ENCODE results near the gene SPTLC1.

SPTLC1 gene

DNA sequence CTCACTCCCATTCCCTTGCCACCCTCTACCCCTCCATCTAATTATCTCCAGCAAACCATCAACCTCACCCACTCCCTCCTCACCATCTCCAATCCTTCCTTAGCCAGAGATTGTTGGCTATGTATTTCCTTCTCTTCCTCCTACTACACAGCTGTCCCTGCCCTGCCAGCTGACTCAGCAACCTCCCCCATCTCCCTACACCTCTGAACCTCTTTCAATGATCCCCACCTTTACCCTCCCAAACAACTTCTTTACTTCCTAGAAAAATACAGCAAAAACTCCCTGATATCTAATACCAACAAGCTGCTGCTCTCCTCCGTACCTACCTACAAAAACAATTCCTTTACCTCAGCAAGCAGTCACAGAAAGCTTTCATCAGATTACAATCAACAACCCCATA lies 37.3 kb downstream of the SPTLC1 start:
- no peak for DNase-seq

- no peak for DNase-seq
Observed at GRCh38 chr9:92071634-92072033, 43.6 kb downstream of the SPTLC1 start.

DNA sequence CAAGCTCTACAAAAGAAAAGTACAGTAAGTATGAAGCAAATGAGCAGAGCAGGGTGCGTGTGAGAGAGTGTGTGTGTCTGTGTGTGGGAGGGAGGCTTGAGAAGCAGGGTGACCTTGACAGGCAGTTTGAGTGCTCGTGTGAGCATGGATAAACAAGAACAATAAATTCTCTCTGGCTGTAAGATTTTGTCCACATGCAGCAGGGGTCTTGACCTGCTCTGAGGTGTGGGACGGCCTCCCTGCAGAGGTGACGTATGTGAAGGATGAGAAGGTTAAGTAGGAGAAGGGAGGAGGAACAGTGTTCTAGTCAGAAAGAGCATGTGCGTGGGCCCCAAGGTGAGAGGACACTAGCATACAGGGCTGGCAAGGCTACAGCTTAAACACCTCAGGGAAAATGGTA lies 49.0 kb downstream of the SPTLC1 start:
- no peak for DNase-seq

GRCh38 chr9:92064711-92065110 lies 50.5 kb downstream of the SPTLC1 start:
- DNase-seq: no peak

GRCh38 chr9:92061184-92061583 lies 54.0 kb downstream of the SPTLC1 start:
- no peak for DNase-seq

DNA sequence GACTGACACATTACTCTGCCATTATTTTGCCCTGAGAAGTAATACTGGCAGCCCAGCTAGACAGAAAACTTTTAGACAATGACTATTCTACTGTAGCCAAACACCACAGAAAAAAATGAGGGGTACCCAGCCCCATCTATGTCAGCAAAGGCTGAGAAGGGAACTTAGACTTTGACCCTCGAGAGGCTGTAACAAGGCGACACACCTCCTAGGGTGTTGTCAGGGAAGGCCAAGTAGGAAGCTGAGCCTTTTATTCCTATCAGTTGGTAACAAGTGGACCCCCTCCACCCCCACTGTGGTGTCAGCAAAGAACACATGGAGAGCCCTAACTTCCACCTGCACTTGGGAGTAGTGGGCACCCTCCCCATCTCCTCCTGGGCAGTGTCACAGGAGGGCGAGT lies 55.6 kb downstream of the SPTLC1 start:
- DNase-seq: no peak

DNA sequence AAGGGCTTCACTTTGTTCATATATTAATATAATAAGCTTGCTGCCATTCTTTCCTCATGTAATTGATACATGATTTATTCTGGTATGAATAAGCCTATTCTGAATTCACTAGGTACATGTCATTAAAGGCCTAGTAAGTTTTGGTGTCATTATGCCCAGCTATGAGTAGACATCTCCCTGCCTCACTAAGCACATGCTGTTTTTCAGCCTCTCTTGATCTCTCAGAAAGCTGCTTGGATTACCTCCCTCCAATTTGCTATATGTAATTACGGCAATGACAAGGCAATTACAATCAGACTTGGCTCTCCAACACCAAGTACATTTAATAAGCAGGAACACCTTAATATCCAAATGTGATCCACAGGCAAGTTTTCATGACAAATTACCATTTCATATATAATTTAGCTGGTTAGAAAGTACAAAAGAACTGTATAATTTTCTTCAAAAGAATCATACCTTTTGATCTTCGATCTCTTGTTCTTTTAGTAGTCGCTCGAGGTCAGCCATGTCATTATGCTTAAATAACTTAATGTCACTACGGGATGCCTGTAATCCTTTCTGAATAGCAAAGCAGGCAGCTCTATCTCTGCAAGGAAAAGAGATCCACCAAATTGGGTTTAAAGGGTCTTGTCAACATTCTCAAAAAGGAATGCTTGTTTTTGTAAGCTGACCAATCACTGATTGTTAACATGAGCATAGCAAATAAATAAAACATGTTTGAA lies 56.3 kb downstream of the SPTLC1 start:
- no peak for DNase-seq

- DNase-seq: no peak
Observed at GRCh38 chr9:92058026-92058425, 57.2 kb downstream of the SPTLC1 start.

- no peak for DNase-seq
Observed at GRCh38 chr9:92057226-92057625, 58.0 kb downstream of the SPTLC1 start.

DNA sequence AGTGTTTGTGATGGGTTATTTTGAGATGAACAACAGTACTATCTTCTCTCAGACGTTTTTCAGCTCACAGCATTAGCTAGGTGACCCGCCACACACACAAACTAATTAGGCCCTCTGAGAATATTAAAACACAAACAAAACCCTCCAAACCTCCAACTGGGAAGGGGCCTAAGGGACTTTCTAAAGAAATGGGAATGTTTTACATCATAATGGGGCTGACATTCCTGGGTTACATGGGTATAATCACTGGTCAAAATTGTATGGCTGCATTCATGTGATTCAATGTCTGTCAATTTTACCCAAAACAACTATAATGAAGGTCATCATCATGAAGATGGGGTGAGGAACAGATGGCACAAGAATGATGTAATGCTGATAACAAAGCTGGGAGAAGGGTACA lies 59.6 kb downstream of the SPTLC1 start:
- no peak for DNase-seq

GRCh38 chr9:92048924-92049625 lies 66.1 kb downstream of the SPTLC1 start:
- no peak for DNase-seq

DNA sequence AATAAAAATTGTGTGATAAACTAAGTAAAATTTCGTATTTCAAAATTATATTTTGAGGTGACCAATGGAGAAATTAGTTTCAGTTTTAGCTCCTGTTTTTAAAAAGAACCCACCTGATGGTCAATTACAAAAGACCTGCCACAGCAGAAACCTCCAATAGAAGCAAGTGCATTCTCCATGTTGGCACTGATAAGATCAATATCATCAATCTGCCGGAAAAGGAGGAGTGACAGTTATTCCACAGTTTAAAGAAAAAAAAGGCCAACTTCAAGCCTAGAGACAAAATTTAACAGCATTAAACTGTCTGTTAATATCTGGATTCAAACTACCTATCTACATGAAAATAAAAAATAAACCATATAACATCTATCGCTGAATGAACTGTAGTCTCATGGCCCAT lies 67.7 kb downstream of the SPTLC1 start:
- no peak for DNase-seq

GRCh38 chr9:92046676-92047075 lies 68.5 kb downstream of the SPTLC1 start:
- DNase-seq: no peak

DNA sequence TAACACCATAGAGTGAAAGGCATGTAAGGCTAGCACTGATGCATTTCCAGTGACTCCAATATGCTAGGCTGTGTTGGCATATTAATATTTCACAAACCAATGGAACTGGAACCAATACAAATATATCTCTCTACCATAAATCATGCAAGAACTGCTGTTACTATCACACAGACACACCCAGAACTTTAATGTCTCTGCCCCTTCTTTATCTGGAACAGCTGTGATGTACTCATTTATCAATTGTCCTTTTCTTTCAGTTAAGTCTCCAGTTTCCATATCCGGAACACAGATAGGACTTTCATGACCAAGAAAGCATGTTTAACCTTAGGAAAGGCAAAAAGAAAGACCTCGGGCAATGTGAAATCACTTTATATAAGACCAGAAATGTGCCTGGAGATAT lies 70.3 kb downstream of the SPTLC1 start:
- DNase-seq: no peak

GRCh38 chr9:92043002-92043401 lies 72.2 kb downstream of the SPTLC1 start:
- no peak for DNase-seq

- no peak for DNase-seq
Observed at GRCh38 chr9:92042260-92042659, 73.0 kb downstream of the SPTLC1 start.

DNA sequence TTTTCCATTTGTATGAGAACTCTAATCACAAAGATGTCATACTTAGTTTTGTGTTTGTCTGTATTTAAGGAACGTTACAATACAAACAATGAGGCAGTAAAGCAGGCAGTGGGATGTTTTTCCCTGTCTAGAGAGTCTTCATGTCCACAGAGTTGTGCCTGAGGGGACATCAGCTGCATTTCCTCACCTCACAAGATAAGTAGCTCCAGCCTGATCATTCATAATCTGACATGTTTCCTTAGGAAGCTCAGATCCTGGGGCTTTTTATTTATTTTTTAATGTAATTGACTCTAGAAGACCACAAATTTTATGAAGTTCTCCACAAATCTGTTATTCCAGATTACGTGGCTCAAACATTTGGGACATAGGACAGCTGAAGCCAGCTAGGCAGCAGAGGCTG lies 78.5 kb downstream of the SPTLC1 start:
- no peak for DNase-seq

DNA sequence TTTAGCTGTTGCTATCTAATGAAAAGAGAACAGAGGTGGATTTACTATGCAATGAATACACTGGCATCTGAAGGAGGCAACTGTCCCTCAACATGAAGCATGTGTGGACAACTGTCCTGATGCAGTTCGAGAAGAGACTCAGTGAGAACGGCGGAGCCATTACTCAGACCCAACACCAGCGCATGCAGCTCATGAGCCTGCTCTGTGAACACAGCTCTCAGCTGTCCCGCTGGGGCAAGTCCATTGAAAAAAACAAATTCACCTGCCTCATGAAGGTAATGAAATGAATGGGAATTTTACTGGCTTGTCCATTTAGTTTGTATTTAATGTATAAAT lies 78.8 kb downstream of the SPTLC1 start:
- DNase-seq: no peak

DNA sequence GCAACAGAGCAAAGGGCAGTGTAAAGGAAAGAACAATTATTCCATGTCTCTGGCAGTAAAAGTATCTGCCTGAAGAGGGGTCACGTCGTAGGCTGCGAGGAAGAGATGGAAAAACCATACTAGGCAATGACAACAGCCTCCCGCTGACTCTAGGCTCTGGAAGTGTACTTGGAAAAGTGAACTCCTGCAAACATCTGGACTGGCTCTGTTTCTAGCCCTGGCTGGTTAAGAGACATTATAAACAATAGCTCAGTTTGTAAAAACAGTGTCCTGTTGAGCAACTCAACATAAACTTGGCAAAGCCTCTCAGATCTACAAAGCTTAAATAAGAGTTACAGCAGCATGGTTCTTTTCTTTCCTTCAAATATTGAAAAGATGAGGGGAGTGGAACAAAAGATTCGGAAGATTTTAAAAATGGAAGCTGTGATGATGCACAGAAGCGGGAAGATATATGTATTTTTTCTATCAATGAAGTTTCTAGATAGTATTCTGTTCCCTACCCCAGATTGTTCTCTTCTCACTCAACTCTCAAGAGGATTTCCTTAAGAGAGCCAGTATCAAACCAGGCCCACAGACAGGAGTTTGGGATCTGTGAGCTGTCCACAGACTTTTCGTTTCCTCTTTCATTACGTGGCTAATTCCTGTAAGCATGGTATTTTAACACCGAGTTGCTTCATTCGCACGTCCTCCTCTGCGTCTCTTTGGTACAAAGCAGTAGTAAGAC lies 79.4 kb downstream of the SPTLC1 start:
- no peak for DNase-seq

GRCh38 chr9:92035146-92035545 lies 80.1 kb downstream of the SPTLC1 start:
- DNase-seq: no peak

GRCh38 chr9:92033991-92034390 lies 81.2 kb downstream of the SPTLC1 start:
- no peak for DNase-seq

DNA sequence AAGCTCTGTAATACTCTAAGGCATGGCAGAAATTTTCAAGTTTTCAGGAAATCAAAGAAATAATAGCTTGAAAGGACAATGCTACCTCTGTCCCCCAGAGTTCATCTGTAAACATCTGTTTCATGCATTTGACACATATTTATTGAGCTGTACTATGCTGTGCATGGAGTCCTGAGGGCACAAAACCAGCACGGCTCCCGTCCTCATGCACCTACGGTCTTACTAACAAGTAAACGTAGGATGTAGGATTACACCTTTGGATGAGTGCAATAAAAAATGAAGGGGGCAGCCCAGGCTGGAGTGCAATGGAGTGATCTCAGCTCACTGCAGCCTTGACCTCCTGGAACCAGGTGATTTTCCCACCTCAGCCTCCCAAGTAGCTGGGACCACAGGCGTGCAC lies 81.9 kb downstream of the SPTLC1 start:
- no peak for DNase-seq

GRCh38 chr9:92032891-92033290 lies 82.3 kb downstream of the SPTLC1 start:
- no peak for DNase-seq

- DNase-seq: no peak
Observed at GRCh38 chr9:92030367-92030766, 84.8 kb downstream of the SPTLC1 start.
